ENCODE data around the gene PTPN21.

DNA sequence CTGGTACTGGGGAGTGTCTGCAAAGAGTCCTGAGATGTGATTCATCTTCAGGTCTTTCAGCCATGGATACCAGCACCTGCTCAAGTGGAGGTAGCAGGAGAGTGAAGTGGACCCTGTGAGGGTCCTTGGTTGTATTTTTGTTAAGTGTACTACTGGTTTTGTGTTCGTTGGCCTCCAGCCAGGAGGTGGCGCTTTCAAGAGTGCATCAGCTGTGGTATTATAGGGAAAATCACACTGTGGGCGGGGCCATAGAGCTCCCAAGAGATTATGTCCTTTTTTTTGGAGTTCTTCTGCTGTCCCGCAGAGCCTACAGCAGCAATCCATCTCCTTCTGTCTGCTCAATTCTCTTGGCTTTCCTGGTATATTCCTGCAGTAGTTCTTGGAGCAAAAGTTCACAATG is 102.6 kb downstream of the PTPN21 start:
- TF ChIP-seq POLR2AphosphoS5 (IDR thresholded peaks at IDR 0.05) (no peak), POLR2A (IDR thresholded peaks at IDR 0.05) (no peak), EP300 (IDR thresholded peaks at IDR 0.05) (no peak)
- TF ChIP-seq, protein P1, sequence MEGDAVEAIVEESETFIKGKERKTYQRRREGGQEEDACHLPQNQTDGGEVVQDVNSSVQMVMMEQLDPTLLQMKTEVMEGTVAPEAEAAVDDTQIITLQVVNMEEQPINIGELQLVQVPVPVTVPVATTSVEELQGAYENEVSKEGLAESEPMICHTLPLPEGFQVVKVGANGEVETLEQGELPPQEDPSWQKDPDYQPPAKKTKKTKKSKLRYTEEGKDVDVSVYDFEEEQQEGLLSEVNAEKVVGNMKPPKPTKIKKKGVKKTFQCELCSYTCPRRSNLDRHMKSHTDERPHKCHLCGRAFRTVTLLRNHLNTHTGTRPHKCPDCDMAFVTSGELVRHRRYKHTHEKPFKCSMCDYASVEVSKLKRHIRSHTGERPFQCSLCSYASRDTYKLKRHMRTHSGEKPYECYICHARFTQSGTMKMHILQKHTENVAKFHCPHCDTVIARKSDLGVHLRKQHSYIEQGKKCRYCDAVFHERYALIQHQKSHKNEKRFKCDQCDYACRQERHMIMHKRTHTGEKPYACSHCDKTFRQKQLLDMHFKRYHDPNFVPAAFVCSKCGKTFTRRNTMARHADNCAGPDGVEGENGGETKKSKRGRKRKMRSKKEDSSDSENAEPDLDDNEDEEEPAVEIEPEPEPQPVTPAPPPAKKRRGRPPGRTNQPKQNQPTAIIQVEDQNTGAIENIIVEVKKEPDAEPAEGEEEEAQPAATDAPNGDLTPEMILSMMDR (IDR thresholded peaks at IDR 0.05) = no peak

Measured in stomach (tissue), 4 donors.